ENCODE measurements around the gene CYP2C18.
"Not testable (repeated sequence)": the region's sequence is repeated elsewhere in the genome, so short reads cannot be mapped to it uniquely, and the experiment has no call there.

CYP2C18 gene

DNA sequence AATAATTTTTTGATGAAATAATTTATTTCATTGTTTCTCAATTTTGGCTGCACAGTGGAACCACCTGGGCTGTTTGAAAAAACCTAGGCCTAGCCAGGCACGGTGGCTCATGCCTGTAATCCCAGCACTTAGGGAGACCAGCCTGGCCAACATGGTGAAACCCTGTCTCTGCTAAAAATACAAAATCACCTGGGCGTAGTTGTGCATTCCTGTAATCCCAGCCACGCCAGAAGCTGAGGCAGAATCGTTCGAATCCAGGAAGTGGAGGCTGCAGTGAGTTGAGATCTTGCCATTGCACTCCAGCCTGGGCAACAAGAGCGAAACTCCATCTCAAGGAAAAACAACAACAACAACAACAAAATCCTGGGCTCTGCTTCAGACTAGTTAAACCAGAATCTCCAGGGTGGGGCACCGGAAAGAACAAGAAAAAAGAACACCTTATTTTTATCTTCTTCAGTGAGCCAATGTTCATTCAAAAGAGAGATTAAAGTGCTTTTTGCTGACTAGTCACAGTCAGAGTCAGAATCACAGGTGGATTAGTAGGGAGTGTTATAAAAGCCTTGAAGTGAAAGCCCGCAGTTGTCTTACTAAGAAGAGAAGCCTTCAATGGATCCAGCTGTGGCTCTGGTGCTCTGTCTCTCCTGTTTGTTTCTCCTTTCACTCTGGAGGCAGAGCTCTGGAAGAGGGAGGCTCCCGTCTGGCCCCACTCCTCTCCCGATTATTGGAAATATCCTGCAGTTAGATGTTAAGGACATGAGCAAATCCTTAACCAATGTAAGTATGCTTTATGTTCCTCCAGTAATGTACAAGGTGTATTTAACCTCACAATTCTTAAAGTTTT is at the start of gene CYP2C18:
TSS of gene CYP2C18 (plus strand) at position 516 of the 841 bp plus-strand sequence. CDS start at position 607, 91 bp downstream.
- DNase-seq: no peak

DNA sequence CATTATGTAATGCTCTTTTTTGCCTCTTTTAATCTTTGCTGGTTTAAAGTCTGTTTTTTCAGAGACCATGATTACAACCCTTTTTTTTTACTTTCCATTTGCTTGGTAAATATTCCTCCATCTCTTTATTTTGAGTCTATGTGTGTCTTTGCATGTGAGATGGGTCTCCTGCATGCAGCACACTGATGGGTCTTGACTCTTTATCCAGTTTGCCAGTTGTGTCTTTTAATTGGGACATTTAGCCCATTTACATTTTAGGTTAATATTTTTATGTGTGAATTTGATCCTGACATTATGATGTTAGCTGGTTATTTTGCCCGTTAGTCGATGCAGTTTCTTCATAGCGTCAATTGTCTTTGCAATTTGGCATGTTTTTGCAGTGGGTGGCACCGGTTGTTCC is 45.4 kb upstream of the CYP2C18 start:
- not testable (repeated sequence) for DNase-seq

DNA sequence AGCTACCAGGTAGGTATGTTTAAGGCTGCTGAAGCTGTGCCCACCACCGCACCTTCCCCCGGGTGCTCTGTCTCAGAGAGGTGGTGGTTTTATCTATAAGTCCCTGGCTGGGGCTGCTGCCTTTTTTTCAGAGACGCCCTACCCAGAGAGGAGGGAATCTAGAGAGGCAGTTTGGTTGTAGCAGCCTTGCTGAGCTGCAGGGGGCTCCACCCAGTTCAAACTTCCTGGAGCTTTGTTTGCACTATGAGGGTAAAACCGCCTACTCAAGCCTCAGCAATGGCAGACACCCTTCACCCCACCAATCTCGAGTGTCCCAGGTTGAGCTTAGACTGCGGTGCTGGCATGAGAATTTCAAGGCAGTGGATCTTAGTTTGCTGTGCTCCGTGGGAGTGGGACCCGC is 43.6 kb upstream of the CYP2C18 start:
- DNase-seq: no peak

DNA sequence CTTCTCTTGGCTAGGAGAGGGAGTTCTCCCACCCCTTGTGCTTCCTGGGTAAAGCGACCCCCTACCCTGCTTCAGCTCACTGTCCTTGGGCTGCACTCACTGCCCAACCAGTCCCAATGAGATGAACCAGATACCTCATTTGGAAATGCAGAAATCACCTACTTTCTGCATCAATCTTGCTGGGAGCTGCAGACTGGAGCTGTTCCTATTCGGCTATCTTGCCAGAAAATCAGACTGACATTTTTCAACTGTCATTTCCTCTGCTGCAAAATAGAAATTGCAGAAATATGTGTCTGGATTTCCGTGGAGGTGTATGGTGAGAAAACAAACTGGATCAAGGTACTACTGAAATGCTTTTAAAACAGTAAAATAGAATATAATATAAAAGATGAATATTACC is 43.0 kb upstream of the CYP2C18 start:
- no peak for DNase-seq

DNA sequence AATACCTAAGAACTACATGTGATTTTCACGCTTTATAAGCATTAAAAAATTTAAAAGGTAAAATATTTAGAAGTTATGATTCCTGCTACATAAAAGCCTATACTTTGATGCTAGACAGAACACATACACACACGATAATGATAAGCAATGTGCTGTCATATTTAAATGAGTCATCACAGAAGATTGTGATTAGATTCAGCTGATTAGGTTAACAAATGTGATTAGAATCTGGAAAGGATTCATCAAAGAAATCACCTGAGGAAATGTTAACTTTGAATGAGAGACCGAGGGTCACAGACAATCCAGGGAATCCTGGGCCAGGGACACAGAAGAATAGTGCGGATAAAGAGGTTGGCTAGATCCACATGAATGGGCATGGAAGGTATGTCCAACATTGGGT is 42.0 kb upstream of the CYP2C18 start:
- DNase-seq: no peak

DNA sequence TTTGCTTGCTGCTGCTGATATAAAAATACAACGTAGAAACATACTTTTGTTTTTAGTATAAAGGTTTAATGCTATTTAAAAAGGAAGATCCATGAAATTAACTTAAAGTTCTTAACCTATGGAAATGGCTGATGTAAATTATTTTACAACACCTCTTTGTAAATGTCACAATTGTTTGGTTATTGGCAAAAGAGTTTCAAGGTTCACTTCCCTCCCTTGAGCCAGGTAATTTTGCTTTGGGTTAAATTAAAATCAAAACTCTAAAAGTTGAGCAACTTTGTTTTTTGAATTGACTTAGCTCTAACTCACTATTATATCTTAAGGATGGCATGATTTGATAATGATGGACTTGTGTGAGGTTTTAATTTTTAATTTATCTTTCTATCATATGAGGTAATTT is 39.2 kb upstream of the CYP2C18 start:
- DNase-seq: no peak

DNA sequence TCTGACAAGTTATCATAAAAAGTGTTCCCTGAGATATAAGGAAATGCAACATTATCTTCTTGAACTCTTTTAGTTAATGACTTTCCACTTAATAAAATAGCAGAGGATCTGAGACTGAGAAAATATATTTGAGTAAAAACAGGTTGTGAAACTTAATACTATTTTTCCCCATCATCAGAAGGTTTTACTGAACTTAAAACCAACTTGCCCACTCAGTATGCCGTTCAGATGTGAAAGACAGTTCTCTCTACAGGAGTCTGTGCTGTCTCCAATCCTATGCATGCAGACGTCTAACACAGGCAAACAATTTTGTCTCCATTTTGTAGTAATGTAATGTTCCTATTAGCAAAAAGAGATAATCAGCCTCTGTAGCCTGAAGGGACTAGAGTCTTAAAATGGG is 38.2 kb upstream of the CYP2C18 start:
- DNase-seq: no peak

DNA sequence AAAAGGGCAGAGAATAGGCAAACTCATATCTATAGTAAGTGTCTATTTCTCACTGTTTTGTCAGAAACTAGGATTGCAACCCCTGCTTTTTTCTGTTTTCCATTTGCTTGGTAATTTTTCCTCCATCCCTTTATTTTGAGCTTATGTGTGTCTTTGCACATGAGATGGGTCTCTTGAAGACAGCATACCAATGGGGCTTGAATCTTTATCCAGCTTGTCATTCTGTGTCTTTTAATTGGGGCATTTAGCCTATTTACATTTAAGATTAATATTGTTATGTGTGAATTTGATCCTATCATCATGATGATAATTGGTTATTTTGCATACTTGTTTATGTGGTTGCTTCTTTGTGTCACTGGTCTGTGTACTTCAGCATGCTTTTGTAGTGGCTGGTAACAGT is 28.3 kb upstream of the CYP2C18 start:
- not testable (repeated sequence) for DNase-seq

DNA sequence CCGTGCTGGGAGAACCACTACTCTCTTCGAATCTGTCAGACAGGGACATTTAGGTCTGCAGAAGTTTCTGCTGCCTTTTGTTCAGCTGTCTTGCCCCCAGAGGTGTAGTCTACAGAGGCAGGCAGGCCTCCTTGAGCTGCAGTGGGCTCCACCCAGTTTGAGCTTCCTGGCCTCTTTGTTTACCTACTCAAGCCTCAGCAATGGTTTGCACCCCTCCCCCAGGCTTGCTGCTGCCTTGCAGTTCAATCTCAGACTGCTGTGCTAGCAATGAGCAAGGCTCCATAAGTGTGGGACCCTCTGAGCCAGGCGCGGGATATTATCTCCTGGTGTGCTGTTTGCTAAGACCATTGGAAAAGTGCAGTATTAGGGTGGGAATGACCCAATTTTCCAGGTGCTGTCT is 20.5 kb upstream of the CYP2C18 start:
- DNase-seq: not testable (repeated sequence)

DNA sequence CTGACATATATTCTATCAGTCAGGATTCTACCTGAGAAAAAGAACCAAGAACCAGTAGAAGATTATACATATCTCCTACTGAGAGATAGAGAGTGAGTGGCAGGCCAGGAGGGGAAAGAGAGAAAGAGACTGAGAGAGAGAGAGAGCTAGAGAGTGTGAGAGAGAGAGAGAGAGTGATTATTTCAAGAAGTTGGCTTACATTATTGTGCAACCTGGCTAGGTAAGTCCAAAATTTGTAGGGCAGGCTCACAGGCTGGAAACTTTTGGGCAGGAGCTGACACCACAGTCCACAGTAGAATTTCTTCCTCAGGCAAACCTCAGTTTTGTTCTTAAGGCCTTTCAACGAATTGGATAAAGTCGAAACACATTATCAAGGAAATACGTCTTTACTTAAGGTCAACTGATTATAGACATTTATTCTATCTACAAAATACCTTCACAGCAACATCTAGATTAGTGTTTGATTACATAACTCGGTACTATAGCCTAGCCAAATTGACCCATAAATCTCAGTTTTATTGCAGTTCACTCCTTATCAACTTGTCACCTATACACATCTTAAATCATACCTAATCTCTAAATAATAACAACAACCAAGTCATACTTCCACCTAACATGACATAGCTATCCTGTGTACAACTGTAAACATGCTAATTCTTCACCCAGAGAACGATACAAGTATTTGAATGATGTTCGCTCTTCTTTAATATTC is 17.0 kb upstream of the CYP2C18 start:
- DNase-seq: no peak

DNA sequence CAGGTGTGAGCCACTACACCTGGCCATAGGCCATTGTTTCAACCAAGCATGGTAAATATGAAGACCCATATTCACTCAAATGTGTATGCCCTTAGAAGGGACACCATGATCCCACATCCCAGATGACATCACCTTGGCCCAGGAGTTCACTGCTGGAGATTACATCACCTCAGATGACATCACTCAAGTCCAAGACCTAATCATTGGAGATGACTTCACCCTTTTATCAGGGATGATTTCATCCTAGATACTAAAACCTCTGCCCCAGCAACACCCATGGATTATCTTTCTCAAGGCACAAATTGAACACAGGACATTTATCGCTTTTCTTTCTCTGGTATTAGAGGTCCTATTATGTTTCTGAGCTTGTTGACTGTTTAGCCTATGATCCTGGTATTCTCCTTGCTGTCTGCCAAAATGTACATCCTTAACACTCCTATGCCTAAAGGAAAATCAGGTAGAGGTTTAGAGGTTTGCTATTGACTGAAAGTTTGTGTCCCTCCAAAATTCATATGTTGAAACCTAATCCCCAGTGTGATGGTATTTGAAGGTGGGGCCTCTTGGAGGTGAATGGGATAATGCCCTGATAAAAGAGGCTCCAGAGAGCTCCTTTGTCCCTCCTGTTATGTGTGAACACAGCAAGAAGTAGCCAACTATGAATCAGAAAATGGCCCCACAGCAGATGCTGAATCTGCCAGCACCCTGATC is 9.8 kb upstream of the CYP2C18 start:
- no peak for DNase-seq

DNA sequence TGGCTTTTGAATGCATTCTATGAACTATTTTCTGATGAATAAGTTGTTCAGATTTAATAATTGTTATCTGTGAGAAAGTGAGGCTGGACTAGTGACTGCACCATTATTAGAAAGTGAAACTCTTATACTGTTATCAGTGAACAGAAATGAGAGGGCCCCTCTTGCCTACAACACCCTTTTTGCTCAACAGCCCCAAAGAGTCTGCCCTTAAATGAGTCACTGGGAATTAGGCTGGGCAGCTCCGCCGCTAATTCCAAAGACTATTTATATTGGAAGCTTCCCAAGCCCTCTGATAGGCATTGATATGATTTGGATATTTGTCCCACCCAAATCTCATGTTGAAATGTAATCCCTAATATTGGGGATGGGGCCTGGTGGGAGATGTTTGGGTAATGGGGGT is 7.0 kb upstream of the CYP2C18 start:
- DNase-seq: no peak

DNA sequence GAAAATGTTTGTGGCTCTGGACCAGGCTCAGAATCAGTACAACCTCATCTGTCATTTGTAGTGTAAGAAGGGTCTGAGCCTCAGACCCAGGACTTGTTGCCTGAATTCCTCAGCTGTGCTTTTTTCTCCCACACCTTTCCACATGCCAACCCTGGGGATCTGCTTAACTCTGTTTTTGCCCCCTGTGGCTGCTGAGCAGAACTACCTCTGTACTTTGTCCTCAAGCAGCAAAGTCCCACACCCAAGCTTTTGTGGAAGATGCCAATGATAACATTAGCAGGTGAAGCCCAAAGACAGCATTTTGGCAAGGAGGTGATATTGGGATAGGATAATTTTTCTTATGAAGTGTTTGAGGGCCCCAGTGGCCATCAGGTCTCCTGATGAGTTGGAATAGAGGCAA is 5.8 kb upstream of the CYP2C18 start:
- no peak for DNase-seq

DNA sequence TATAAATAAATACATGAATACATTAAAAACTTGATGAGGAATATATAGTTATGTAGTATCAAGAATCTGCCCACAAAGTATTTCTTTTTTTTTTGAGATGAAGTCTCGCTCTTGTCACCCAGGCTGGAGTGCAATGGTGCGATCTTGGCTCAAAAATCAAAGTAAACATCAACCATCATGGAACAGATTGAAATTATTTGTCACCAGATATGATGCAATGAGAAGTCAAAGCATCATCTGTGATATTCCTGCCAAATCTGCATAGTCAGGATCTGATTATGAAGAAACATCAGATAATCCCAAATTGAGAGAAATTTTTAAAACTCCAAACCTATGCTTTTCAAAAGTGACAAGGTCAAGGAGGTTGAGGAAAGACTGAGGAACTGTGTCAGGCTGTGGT is 5.1 kb upstream of the CYP2C18 start:
- DNase-seq: no peak

DNA sequence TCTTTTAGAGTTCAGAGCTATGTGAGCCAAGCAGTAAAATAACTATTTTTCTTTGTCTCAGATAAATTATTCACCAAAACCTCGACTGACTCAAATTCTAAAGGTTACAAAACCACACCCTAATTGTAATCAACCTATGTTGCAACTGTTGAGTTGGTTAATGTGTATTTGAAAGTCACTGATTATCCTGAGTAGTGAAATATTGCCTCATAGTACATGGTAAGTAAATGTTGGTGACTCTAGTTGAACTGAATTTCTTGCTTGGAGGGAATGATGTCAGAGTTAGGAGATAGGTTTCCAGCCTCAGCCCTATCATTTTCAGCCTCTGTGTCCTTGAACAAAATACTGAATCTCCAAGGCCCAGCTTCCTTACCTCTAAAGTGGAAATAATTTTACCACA is 3.0 kb upstream of the CYP2C18 start:
- DNase-seq: no peak

DNA sequence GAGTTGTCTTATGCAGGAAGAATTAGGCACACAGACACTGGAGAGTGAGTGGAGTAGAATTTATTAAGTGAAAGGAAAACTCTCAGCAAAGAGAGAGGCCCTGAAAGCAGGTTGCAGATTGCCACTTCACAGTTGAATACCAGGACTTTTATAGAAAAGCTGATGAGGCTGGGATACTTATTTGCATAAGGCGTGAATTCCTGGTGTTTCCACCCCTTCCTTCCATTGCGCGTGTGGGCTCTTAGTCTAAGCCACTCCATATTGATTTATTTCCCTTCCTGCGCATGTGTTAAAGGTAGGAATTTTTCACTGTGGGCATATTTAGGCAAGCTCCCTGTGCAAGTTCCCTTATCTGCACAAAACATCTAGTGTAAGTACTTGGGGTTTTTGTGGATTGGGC is 893 bp upstream of the CYP2C18 start:
- DNase-seq: not testable (repeated sequence)

DNA sequence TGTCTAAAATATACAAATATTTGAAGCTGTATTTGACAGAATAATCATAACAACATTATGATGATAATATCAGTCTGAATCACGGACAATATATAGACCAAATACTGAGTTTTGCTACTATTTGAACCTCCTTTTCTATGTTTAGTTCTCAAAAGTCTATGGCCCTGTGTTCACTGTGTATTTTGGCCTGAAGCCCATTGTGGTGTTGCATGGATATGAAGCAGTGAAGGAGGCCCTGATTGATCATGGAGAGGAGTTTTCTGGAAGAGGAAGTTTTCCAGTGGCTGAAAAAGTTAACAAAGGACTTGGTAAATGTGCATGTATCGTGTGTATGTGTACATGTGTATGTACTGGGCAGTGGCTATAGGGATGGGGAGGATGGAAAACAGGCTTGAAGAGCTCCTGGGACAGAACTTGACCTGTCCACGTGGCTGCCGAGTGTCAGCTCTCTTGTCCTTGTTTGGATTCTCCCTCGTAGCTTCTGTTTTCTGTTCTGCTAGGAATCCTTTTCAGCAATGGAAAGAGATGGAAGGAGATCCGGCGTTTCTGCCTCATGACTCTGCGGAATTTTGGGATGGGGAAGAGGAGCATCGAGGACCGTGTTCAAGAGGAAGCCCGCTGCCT is 4.2 kb downstream of the CYP2C18 start:
- no peak for DNase-seq

DNA sequence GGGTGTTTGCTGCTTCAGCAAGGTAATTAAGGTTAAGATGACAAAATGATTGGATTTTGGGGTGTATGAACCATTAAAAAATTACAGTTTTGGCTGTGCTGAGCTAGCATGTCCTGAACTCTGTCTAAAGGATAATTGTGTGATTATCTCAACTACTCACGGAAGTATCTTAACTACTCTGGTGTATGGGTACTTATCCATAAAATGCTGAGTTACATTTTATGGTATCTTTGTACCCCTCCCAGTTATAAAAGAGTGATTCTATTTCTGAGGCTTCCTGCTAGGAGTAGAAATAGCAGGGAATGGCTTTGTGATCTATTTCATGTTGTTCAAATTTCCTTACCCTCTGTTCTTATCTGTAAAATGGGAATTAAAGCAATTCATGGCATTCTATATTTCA is 22.6 kb downstream of the CYP2C18 start:
- DNase-seq: no peak

DNA sequence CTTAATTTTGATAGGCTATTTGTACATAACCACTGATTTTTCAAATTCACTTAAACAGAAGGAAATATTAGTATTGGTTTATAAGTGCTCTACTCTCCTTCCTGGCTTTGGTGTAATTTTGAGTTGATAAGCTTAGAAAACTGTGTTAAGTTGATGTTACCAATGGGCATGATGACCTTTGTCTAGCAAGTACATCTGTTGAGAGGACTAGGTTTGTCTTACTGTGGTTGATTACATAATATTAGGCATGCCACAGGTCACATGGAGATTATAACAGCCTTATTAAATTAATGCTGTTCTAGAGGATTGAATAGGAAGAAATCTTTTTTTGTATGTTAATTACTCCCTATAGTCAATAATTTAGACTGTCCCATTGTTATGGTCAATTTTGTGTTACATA is 27.0 kb downstream of the CYP2C18 start:
- no peak for DNase-seq

DNA sequence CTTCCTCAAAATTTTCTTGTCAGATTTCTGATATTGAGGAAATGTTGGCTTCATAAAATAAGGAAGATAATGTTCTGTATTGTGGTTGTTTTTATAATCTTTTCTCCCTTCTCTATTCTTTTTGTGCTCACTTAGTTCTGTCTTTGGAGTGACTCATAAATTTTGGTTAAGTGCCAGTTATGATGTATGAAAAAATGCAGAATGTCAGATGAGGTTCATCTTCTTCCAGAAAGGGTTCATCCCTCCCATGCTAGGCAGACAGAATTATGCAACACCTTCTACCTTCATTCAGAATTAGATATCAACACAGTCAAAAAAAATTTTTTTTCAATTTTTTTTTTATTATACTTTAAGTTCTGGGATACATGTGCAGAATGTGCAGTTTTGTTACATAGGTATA is 42.3 kb downstream of the CYP2C18 start:
- no peak for DNase-seq

DNA sequence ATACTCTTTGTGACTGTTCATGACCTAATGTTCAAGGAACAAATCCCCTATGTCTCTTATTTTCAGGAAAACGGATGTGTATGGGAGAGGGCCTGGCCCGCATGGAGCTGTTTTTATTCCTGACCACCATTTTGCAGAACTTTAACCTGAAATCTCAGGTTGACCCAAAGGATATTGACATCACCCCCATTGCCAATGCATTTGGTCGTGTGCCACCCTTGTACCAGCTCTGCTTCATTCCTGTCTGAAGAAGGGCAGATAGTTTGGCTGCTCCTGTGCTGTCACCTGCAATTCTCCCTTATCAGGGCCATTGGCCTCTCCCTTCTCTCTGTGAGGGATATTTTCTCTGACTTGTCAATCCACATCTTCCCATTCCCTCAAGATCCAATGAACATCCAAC is 51.7 kb downstream of the CYP2C18 start:
- no peak for DNase-seq

DNA sequence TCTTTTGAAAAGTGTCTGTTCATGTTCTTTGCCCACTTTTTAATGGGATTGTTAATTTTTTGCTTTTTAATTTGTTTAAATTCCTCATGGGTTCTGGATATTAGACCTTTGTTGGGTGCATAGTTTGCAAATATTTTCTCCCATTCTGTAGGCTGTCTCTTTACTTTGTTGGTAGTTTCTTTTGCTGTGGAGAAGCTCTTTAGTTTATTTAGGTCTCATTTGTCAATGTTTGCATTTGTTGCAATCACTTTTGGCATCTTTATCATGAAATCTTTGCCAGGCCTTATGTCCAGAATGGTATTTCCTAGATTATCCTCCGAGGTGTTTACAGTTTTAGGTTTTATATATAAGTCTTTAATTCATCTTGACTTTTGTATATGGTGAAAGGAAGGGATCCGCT is 55.1 kb downstream of the CYP2C18 start:
- no peak for DNase-seq

DNA sequence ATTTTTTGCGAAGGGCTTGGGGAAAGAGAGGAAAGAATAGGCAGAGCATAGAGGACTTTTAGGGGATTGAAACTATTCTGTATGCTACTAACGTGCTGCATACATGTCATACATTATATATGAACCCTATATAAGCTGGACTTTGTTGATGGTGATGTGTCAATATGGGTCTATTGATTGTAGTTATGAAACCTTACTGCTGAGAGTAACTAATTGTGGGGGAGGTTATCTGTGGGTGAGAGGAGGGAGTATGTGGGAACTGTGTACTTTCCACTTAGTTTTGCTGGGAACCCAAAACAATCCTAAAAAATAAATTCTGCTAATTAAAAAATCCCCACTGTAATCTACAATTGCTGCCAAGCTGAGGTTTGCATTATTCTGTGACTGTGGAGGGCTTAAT is 63.6 kb downstream of the CYP2C18 start:
- no peak for DNase-seq
